CD14-positive monocyte (primary cell): Measurements from ENCODE around the gene C2CD4A. TPM values are rescaled to one million over a fixed set of nuclear protein-coding genes. Genes with fewer than 3 reads are reported as not detected.

Experiments used
- DNase-seq, 3 donors: peaks; one replicate each; pipeline ENCODE4 v3.0.0-alpha.2; 2011 to 2022
- H2AFZ ChIP-seq: 2 replicates; pipeline ENCODE4 v1.6.0; 2012; ENCODE audit warnings: mild to moderate bottlenecking, low read depth, low read length, inconsistent platforms; ENCODE audit not compliant: insufficient read depth, poor library complexity, severe bottlenecking
- H3K27ac ChIP-seq, 2 donors: 1 replicate in 1 of 2; 2 replicates in 1 of 2; pipeline ENCODE4 v1.5.1; 2012 to 2013; ENCODE audit warnings: low read length in 2 of 2, control low read depth in 1 of 2, inconsistent platforms in 1 of 2, low read depth in 1 of 2, mild to moderate bottlenecking in 1 of 2
- H3K27me3 ChIP-seq, 2 donors: one replicate each; pipeline versions ENCODE4 v1.6.0 to v1.6.1; 2011 to 2013; ENCODE audit warnings: low read length in 2 of 2; ENCODE audit not compliant: control insufficient read depth in 2 of 2, insufficient read depth in 2 of 2
- H3K36me3 ChIP-seq, 2 donors: replicated peaks in 1 of 2; 1 replicate in 1 of 2; 2 replicates in 1 of 2; pipeline versions ENCODE4 v1.5.1 to v1.6.1; 2012 to 2013; ENCODE audit warnings: low read length in 2 of 2, control low read depth in 1 of 2, inconsistent platforms in 1 of 2, mild to moderate bottlenecking in 1 of 2; ENCODE audit not compliant: insufficient read depth in 2 of 2, control insufficient read depth in 1 of 2
- H3K4me1 ChIP-seq, 2 donors: 1 replicate in 1 of 2; 2 replicates in 1 of 2; pipeline versions ENCODE4 v1.5.1 to v1.6.1; 2012 to 2013; ENCODE audit warnings: low read length in 2 of 2, control low read depth in 1 of 2, inconsistent platforms in 1 of 2, mild to moderate bottlenecking in 1 of 2, moderate library complexity in 1 of 2; ENCODE audit not compliant: insufficient read depth in 2 of 2, control insufficient read depth in 1 of 2
- H3K4me2 ChIP-seq: replicated peaks from 2 replicates; pipeline ENCODE3; 2012; ENCODE audit warnings: low read length, moderate library complexity, mild to moderate bottlenecking; ENCODE audit not compliant: poor library complexity, severe bottlenecking; ENCODE audit errors: extremely low read depth
- H3K4me3 ChIP-seq, 3 experiments: fragments of 200-600 bp in 1 of 3; sonication (generic) in 1 of 3; replicated peaks in 1 of 3; 1 replicate in 2 of 3; 2 replicates in 1 of 3; pipeline ENCODE4 v1.5.1; 2011 to 2013; ENCODE audit warnings: low read length in 3 of 3, mild to moderate bottlenecking in 3 of 3, control low read depth in 2 of 3, low read depth in 2 of 3, inconsistent platforms in 1 of 3, moderate library complexity in 1 of 3
- H3K79me2 ChIP-seq: 2 replicates; pipeline ENCODE4 v1.6.0; 2012; ENCODE audit warnings: mild to moderate bottlenecking, control low read depth, inconsistent platforms, low read length, moderate library complexity; ENCODE audit not compliant: insufficient read depth
- H3K9ac ChIP-seq: 2 replicates; pipeline ENCODE4 v1.6.0; 2017; ENCODE audit warnings: low read length, mild to moderate bottlenecking; ENCODE audit not compliant: insufficient read depth, poor library complexity, severe bottlenecking
- H3K9me3 ChIP-seq, 2 donors: replicated peaks in 1 of 2; 1 replicate in 1 of 2; 2 replicates in 1 of 2; pipeline versions ENCODE4 v1.5.1 to v1.6.1; 2012 to 2013; ENCODE audit warnings: low read length in 2 of 2, control low read depth in 1 of 2; ENCODE audit not compliant: control insufficient read depth in 1 of 2, insufficient read depth in 1 of 2
- H4K20me1 ChIP-seq: 2 replicates; pipeline ENCODE4 v1.6.0; 2012; ENCODE audit warnings: mild to moderate bottlenecking, low read length, control low read depth, moderate library complexity; ENCODE audit not compliant: insufficient read depth
- H3K27ac Mint-ChIP-seq, 7 donors: one replicate each; pipeline ENCODE4 v1.8.0; 2020; ENCODE audit warnings: mild to moderate bottlenecking in 7 of 7, mixed read lengths in 7 of 7, moderate library complexity in 6 of 7, inconsistent platforms in 2 of 7
- H3K27me3 Mint-ChIP-seq, 3 donors: one replicate each; pipeline ENCODE4 v1.8.0; 2021 to 2022; ENCODE audit warnings: low read depth in 3 of 3, mild to moderate bottlenecking in 3 of 3, mixed read lengths in 3 of 3, moderate library complexity in 3 of 3, inconsistent platforms in 1 of 3
- H3K36me3 Mint-ChIP-seq, 2 donors: one replicate each; pipeline ENCODE4 v1.8.0; 2020; ENCODE audit warnings: mixed read lengths in 2 of 2, inconsistent platforms in 1 of 2, mild to moderate bottlenecking in 1 of 2
- H3K4me1 Mint-ChIP-seq: one replicate; pipeline ENCODE4 v1.8.0; 2020; ENCODE audit warnings: mild to moderate bottlenecking, mixed read lengths
- H3K4me3 Mint-ChIP-seq, 2 donors: one replicate each; pipeline ENCODE4 v1.8.0; 2020; ENCODE audit warnings: mild to moderate bottlenecking in 2 of 2, mixed read lengths in 2 of 2, moderate library complexity in 1 of 2
- H3K9me3 Mint-ChIP-seq, 7 donors: one replicate each; pipeline ENCODE4 v1.8.0; 2020 to 2022; ENCODE audit warnings: mixed read lengths in 7 of 7, mild to moderate bottlenecking in 6 of 7, moderate library complexity in 6 of 7, inconsistent platforms in 2 of 7
- WGBS: methylation state at CpG from one replicate; pipeline ENCODE4 v1.1.5; 2013; ENCODE audit warnings: missing lambda C conversion rate; ENCODE audit not compliant: insufficient coverage; 5-methylcytosine and 5-hydroxymethylcytosine counted together
- intact Hi-C, 2 donors: fragments of 100-400 bp; cut with micrococcal nuclease; formaldehyde crosslinking; loops; one replicate each; pipeline versions ENCODE4 v1.15.0 to v1.15.1; 2023
- polyA plus RNA-seq, 3 donors: library from polyadenylated mRNA; depleted of rRNA in 1 of 3; unstranded in 2 of 3; stranded (reverse) in 1 of 3; fragments of 300-500 nt in 2 of 3; fragments of >200 nt in 1 of 3; fragmentation: Illumina TruSeq in 2 of 3; gene quantifications; 1 replicate in 2 of 3; 2 replicates in 1 of 3; pipeline ENCODE4 v1.2.3, GENCODE V29; 2012 to 2021
- TF ChIP-seq, protein P1 (sequence below): fragments of 200-600 bp; IDR thresholded peaks from one replicate; pipeline ENCODE4 v1.8.0; 2022; ENCODE audit warnings: antibody characterized with exemption, mild to moderate bottlenecking

C2CD4A gene
- polyA plus RNA-seq, 3 donors = not detected

DNA sequence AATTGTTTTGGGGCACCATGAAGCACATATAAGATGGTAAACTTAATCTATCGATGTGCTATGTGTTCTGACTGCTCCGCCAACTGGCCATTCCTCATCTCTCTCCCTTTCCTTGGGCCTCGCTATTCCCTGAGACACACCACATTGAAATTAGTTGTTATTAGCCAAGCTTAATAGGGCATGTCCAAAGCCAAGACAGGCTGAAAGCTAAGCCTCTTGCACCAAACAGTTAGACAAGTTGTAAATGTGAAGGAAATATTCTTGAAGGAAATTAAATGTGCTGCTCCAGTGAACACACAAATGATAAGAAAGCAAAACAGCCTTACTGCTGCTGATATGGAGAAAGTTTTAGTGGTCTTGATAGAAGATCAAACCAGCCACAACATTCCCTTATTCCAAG is 39.3 kb downstream of the C2CD4A start:
- H3K9me3 Mint-ChIP-seq = peaks cover 0 to 1% (median 0%) of the 10 kb centered on the region in 7 donors
- H3K4me1 Mint-ChIP-seq = no peaks in the 10 kb centered on the region

DNA sequence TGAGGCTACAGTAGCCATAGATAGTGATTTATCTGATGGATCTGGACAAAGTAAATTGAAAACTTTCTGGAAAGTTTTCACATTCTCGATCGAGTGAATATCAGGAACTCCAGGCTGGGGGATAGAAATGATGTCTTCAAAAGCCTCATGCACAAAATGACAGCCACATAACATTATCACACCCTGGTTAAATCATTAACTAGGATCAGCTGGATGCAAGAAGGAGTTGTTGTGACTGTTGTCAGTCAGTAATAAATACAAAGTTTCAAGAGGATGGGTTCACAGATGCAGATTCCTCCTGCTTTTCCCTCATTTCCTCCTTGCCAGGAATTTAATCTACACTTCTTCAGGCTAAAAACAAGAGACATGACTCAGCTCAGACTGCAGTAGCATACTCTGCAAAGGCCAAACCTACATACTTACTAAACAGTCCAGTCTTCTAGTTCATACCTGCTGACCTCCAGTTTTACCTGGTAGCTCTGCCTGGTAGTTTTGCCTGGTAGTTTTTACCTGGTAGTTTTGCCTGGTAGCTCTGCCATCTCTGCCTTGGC is 40.9 kb downstream of the C2CD4A start:
- Histone ChIP-seq H2AFZ (no peak overlapping the region), H3K79me2 (no peaks in the 10 kb centered on the region), H3K4me2 (no peak overlapping the region), H3K27ac (no peak overlapping the region), H4K20me1 (no peaks in the 10 kb centered on the region), H3K36me3 (no peaks in the 10 kb centered on the region), H3K9me3 (no peaks in the 10 kb centered on the region), H3K4me3 (no peak overlapping the region), H3K9ac (no peak overlapping the region), H3K27me3 (no peaks in the 10 kb centered on the region), H3K4me1 (no peaks in the 10 kb centered on the region)
- intact Hi-C loops = no loop called here
- TF ChIP-seq, protein P1, sequence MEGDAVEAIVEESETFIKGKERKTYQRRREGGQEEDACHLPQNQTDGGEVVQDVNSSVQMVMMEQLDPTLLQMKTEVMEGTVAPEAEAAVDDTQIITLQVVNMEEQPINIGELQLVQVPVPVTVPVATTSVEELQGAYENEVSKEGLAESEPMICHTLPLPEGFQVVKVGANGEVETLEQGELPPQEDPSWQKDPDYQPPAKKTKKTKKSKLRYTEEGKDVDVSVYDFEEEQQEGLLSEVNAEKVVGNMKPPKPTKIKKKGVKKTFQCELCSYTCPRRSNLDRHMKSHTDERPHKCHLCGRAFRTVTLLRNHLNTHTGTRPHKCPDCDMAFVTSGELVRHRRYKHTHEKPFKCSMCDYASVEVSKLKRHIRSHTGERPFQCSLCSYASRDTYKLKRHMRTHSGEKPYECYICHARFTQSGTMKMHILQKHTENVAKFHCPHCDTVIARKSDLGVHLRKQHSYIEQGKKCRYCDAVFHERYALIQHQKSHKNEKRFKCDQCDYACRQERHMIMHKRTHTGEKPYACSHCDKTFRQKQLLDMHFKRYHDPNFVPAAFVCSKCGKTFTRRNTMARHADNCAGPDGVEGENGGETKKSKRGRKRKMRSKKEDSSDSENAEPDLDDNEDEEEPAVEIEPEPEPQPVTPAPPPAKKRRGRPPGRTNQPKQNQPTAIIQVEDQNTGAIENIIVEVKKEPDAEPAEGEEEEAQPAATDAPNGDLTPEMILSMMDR = no peak
- H3K27me3 Mint-ChIP-seq = peaks cover 2 to 7% (median 2%) of the 10 kb centered on the region in 3 donors
- no peaks in the 10 kb centered on the region for H3K4me1 Mint-ChIP-seq
- peaks cover 0 to 1% (median 0%) of the 10 kb centered on the region in 7 donors for H3K9me3 Mint-ChIP-seq
- no peak overlapping the region for H3K27ac Mint-ChIP-seq
- WGBS = no CpG with 5 or more reads among the region's 2 CpGs
- no peak for DNase-seq
- no peaks in the 10 kb centered on the region for H3K36me3 Mint-ChIP-seq
- H3K4me3 Mint-ChIP-seq = no peak overlapping the region

More for the DNA sequence above, 39.3 kb downstream of the C2CD4A start:
- no peaks in the 10 kb centered on the region for H3K4me1 ChIP-seq
- WGBS = no CpG with 5 or more reads among the region's 3 CpGs
- H3K4me3 ChIP-seq = no peak overlapping the region
- H3K27me3 ChIP-seq = no peaks in the 10 kb centered on the region
- H3K79me2 ChIP-seq = no peaks in the 10 kb centered on the region
- TF ChIP-seq, protein P1 = no peak
- no peak overlapping the region for H3K27ac Mint-ChIP-seq
- no peak for DNase-seq
- H3K27me3 Mint-ChIP-seq = peaks cover 2% of the 10 kb centered on the region in 3 donors
- no peaks in the 10 kb centered on the region for H3K36me3 ChIP-seq
- H3K4me2 ChIP-seq = no peak overlapping the region
- H3K9me3 ChIP-seq = no peaks in the 10 kb centered on the region
- intact Hi-C loops = no loop called here
- H3K9ac ChIP-seq = no peak overlapping the region
- no peaks in the 10 kb centered on the region for H3K36me3 Mint-ChIP-seq
- H4K20me1 ChIP-seq = no peaks in the 10 kb centered on the region
- no peak overlapping the region for H3K4me3 Mint-ChIP-seq
- H2AFZ ChIP-seq = no peak overlapping the region
- no peak overlapping the region for H3K27ac ChIP-seq
